Body of pancreas (tissue), 4 donors: Measurements from ENCODE around the gene RGS6.

Experiments
- CTCF ChIP-seq, 7 experiments: fragments of 450-650 bp in 4 of 7; fragments of 200-600 bp in 3 of 7; sonication (generic) in 3 of 7; IDR thresholded peaks; one replicate each; pipeline ENCODE4 v1.5.1; 2016 to 2019; ENCODE audit warnings: antibody characterized with exemption in 7 of 7
- POLR2A ChIP-seq, 3 donors: fragments of 450-650 bp; IDR thresholded peaks; one replicate each; pipeline ENCODE4 v1.6.1; 2016; ENCODE audit warnings: antibody characterized with exemption in 3 of 3, mild to moderate bottlenecking in 2 of 3

GRCh38 chr14:72128629-72129028 lies 196.4 kb downstream of the RGS6 start:
- TF ChIP-seq CTCF (IDR thresholded peaks at IDR 0.05) (no peak), POLR2A (IDR thresholded peaks at IDR 0.05) (no peak)
